Measurements from ENCODE around the gene DIS3L2.

- TF ChIP-seq CTCF (conservative IDR thresholded peaks at IDR 0.05; ENCODE audit: low read length) (no peak), EZH2phosphoT487 (IDR thresholded peaks at IDR 0.05; ENCODE audit: borderline replicate concordance, low read depth, low read length) (no peak)
Measured at GRCh38 chr2:232296776-232297525, 335.4 kb downstream of the DIS3L2 start.

Measured in OCI-LY7 (cell line).